Measurements from ENCODE around the gene DLD. TPM values are rescaled to one million over a fixed set of nuclear protein-coding genes. Genes with fewer than 3 reads are reported as not detected.
A peak's percentile ranks its signal among the peaks of the same experiment; 100 is the strongest.

DLD gene
- total and polyA plus RNA-seq, 2 experiments from 2014 or later: 84.9 to 129 TPM

DNA sequence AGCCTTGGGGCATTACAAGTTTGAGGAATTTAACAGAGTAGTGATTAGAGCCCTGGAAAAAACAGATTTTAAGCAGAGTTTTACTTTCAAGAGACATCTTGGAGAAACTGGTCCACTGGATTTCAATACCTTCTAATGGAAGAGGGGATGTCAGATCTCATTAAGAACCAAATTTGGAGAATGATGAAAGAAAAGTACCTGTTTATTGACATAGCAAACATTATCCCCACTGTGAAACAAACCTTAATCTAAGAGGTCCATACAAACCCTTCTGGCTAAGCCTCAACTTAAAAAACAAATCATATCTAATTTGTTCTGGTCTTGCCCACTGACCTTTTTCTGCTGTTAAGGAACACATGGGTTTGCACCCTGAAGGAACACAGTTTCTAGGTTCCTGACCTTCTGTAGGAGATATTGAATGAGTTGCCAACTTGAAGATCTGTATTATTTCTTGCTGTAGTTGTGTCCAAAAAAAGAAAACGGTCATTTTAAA lies 58.5 kb downstream of the DLD start:
- H3K4me2 ChIP-seq: no peak overlapping the region
- no peaks in the 10 kb centered on the region for H3K9me2 ChIP-seq (replicated peaks; ENCODE audit: insufficient read depth)
- peaks cover 2% of the 10 kb centered on the region for H3K79me2 ChIP-seq
- H3K4me3 ChIP-seq: no peak overlapping the region
- TF ChIP-seq, protein P1, sequence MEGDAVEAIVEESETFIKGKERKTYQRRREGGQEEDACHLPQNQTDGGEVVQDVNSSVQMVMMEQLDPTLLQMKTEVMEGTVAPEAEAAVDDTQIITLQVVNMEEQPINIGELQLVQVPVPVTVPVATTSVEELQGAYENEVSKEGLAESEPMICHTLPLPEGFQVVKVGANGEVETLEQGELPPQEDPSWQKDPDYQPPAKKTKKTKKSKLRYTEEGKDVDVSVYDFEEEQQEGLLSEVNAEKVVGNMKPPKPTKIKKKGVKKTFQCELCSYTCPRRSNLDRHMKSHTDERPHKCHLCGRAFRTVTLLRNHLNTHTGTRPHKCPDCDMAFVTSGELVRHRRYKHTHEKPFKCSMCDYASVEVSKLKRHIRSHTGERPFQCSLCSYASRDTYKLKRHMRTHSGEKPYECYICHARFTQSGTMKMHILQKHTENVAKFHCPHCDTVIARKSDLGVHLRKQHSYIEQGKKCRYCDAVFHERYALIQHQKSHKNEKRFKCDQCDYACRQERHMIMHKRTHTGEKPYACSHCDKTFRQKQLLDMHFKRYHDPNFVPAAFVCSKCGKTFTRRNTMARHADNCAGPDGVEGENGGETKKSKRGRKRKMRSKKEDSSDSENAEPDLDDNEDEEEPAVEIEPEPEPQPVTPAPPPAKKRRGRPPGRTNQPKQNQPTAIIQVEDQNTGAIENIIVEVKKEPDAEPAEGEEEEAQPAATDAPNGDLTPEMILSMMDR (IDR thresholded peaks at IDR 0.05; ENCODE audit: poor library complexity): no peak
- TF ChIP-seq EZH2 (IDR thresholded peaks at IDR 0.05; ENCODE audit: borderline replicate concordance) (no peak), EZH2phosphoT487 (IDR thresholded peaks at IDR 0.05; ENCODE audit: low read depth, severe bottlenecking, unreplicated experiment) (no peak)
- no peak for DNase-seq (ENCODE audit: low spot score)
- no peaks in the 10 kb centered on the region for H3K9me3 ChIP-seq (ENCODE audit: low read depth)
- no peaks in the 10 kb centered on the region for H3K27me3 ChIP-seq
- no peak overlapping the region for H2AFZ ChIP-seq
- H3K36me3 ChIP-seq (replicated peaks; ENCODE audit: insufficient read depth, low read depth): no peaks in the 10 kb centered on the region
- WGBS (ENCODE audit: low lambda C conversion rate, missing lambda C conversion rate): 81% methylated on average over 1 of the region's 1 CpG
- H3K27ac ChIP-seq: peak overlapping the region; percentile 52
- H3K4me1 ChIP-seq (ENCODE audit: insufficient read depth): peaks cover 40% of the 10 kb centered on the region
- no peaks in the 10 kb centered on the region for H4K20me1 ChIP-seq (ENCODE audit: insufficient read depth, poor library complexity, severe bottlenecking)

DNA sequence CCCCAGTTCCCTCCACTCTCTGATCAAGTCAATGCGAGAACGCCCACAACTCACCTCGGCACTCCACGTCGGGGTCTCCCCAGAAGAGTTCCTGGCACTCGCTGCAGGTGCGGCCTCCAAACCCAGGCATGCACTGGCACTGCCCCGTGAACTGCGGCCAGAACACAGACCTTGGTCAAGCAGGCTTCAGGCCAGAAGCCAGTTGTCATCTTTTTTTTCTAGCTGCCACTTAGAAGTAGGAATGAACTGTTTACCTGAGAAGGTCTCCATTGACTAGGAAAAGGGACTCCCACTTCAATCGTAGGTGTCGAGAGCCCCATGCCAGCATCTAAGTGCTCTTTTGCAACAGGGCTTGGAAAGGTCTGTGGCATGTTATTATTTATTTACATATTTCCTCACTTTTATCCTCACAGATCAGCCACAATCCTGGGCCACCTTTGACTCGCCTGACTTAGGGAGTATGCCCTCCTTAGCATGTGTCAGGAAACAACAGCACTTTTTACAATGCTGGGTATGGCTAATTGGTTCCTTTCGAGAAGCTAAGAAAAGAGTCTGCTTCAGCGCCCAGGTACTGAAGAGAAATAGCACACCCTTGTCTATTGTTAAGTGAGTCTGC lies 60.3 kb downstream of the DLD start:
- no peaks in the 10 kb centered on the region for H3K27me3 ChIP-seq
- no peaks in the 10 kb centered on the region for H4K20me1 ChIP-seq (ENCODE audit: insufficient read depth, poor library complexity, severe bottlenecking)
- no peak overlapping the region for H3K4me2 ChIP-seq
- 94% methylated on average over 14 of the region's 14 CpGs for WGBS (ENCODE audit: low lambda C conversion rate, missing lambda C conversion rate)
- H3K4me3 ChIP-seq: no peak overlapping the region
- H3K9me2 ChIP-seq (replicated peaks; ENCODE audit: insufficient read depth): no peaks in the 10 kb centered on the region
- peak overlapping the region; percentile 45 for H3K27ac ChIP-seq
- H3K9me3 ChIP-seq (ENCODE audit: low read depth): no peaks in the 10 kb centered on the region
- no peak for TF ChIP-seq EZH2 (IDR thresholded peaks at IDR 0.05; ENCODE audit: borderline replicate concordance)
- TF ChIP-seq EZH2phosphoT487 (IDR thresholded peaks at IDR 0.05; ENCODE audit: low read depth, severe bottlenecking, unreplicated experiment): no peak
- TF ChIP-seq, protein P1 (IDR thresholded peaks at IDR 0.05; ENCODE audit: poor library complexity): no peak
- H2AFZ ChIP-seq: no peak overlapping the region
- H3K4me1 ChIP-seq (ENCODE audit: insufficient read depth): peaks cover 40% of the 10 kb centered on the region
- peaks cover 4% of the 10 kb centered on the region for H3K79me2 ChIP-seq
- no peak for DNase-seq (ENCODE audit: low spot score)
- H3K36me3 ChIP-seq (replicated peaks; ENCODE audit: insufficient read depth, low read depth): no peaks in the 10 kb centered on the region

DNA sequence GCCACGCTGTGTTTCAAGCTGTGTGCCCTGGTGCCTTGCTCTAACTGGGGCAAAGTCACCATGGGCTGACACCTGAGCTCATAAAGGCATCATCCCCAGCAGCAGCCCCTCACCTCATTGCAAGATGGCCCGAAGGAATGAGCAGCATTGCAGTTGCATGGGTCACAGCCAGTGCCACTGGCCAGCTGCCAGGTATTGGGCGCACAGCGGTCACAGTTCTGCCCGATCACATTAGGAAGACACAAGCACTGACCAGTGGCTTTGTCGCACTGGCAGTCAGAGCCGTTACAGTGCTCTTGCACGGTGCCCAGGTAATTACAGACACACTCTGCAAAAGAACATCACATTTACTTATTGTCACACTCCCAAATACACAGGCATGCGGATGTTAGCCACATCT lies 60.9 kb downstream of the DLD start:
- Histone ChIP-seq H3K27ac (peak overlapping the region; percentile 45), H3K4me1 (ENCODE audit: insufficient read depth) (peaks cover 40% of the 10 kb centered on the region)
- 81% methylated on average over 9 of the region's 9 CpGs for WGBS (ENCODE audit: low lambda C conversion rate, missing lambda C conversion rate)

More for the DNA sequence above, 60.9 kb downstream of the DLD start:
- DNase-seq (ENCODE audit: low spot score): no peak
- H3K4me3 ChIP-seq: no peak overlapping the region
- TF ChIP-seq EZH2 (IDR thresholded peaks at IDR 0.05; ENCODE audit: borderline replicate concordance) (no peak), EZH2phosphoT487 (IDR thresholded peaks at IDR 0.05; ENCODE audit: low read depth, severe bottlenecking, unreplicated experiment) (no peak)
- TF ChIP-seq, protein P1 (IDR thresholded peaks at IDR 0.05; ENCODE audit: poor library complexity): no peak
- H3K27me3 ChIP-seq: no peaks in the 10 kb centered on the region
- H3K9me2 ChIP-seq (replicated peaks; ENCODE audit: insufficient read depth): no peaks in the 10 kb centered on the region
- no peaks in the 10 kb centered on the region for H3K36me3 ChIP-seq (replicated peaks; ENCODE audit: insufficient read depth, low read depth)
- H3K4me2 ChIP-seq: no peak overlapping the region
- H2AFZ ChIP-seq: no peak overlapping the region
- no peaks in the 10 kb centered on the region for H3K9me3 ChIP-seq (ENCODE audit: low read depth)
- H4K20me1 ChIP-seq (ENCODE audit: insufficient read depth, poor library complexity, severe bottlenecking): no peaks in the 10 kb centered on the region
- H3K79me2 ChIP-seq: peaks cover 7% of the 10 kb centered on the region
